ENCODE measurements around the gene SP1. TPM values are rescaled to one million over a fixed set of nuclear protein-coding genes. Genes with fewer than 3 reads are reported as not detected.
"Not testable (repeated sequence)": the region's sequence is repeated elsewhere in the genome, so short reads cannot be mapped to it uniquely, and the experiment has no call there.

Gene SP1
- 112 to 120 TPM (median 116 TPM) in 3 replicates for total RNA-seq

DNA sequence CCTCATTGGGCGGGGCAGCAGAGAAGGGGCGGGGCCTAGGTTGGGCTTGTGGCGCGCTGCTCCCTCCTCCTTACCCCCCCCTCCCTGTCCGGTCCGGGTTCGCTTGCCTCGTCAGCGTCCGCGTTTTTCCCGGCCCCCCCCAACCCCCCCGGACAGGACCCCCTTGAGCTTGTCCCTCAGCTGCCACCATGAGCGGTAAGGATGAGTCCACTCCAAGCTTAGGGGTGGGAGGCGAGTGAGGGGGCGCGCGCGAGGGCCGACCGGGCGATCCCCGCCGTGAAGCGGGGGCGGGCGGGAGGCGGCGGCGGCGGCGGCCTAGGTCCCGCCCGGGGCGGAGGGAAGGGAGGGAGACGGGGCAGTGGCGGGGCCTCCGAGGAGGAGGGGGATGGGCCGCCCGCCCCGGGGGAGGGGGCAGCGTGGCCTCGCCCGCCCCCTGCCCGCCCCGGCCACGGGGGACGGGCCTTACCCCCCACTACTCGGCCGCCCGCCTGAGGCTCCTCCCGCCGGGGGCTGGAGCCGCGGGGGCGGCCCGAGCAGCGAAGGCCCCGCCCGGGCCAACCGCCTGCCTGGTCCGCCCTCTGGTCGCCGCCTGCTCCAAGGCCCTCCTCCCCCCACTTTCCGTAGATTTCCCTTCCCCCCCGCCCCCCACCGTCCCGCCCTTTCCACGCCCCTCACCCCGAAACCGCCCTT, at the start of gene SP1:
Gene SP1 (plus strand): TSS at position 73 of the 690 bp plus-strand sequence. CDS start 116 bp downstream, at position 189.
- Mint-ChIP-seq H3K4me1 (peaks cover 34% of the 10 kb centered on the region), H3K36me3 (peaks cover 10% of the 10 kb centered on the region), H3K9me3 (no peaks in the 10 kb centered on the region), H3K27ac (peak within 1 kb of the TSS; percentile 100), H3K4me3 (peak within 1 kb of the TSS; percentile 93), H3K27me3 (ENCODE audit: low read depth) (no peaks in the 10 kb centered on the region)
- TF ChIP-seq, protein P1, sequence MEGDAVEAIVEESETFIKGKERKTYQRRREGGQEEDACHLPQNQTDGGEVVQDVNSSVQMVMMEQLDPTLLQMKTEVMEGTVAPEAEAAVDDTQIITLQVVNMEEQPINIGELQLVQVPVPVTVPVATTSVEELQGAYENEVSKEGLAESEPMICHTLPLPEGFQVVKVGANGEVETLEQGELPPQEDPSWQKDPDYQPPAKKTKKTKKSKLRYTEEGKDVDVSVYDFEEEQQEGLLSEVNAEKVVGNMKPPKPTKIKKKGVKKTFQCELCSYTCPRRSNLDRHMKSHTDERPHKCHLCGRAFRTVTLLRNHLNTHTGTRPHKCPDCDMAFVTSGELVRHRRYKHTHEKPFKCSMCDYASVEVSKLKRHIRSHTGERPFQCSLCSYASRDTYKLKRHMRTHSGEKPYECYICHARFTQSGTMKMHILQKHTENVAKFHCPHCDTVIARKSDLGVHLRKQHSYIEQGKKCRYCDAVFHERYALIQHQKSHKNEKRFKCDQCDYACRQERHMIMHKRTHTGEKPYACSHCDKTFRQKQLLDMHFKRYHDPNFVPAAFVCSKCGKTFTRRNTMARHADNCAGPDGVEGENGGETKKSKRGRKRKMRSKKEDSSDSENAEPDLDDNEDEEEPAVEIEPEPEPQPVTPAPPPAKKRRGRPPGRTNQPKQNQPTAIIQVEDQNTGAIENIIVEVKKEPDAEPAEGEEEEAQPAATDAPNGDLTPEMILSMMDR (IDR thresholded peaks at IDR 0.05; ENCODE audit: unreplicated experiment) = no peak
- peak; percentile 74 to 98 for DNase-seq (ENCODE audit: low spot score in 2 of 2, unreplicated experiment in 2 of 2)

DNA sequence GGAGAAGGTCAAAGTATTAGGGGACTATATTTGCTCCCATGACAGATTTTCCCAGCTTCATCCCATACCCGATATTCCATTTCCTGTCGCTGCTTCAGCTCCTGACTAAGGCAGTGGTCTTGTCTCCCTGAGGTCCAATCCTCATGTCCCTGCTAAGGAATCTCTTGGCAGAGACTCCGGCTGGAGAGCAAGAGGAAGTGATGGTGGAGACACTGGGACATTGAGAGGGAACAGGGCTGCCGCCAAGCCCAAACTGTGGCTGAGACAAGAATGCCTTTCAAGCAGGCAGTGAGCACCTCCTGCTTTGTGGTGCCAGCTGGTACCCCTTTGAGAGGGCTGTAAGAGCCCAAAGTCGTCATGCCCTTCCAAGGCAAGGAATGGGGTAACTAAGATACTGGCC, 49.3 kb upstream of the SP1 start:
- Mint-ChIP-seq H3K27me3 (ENCODE audit: low read depth) (peaks cover 43% of the 10 kb centered on the region), H3K9me3 (no peaks in the 10 kb centered on the region), H3K36me3 (no peaks in the 10 kb centered on the region), H3K4me1 (peaks cover 3% of the 10 kb centered on the region), H3K4me3 (no peak overlapping the region), H3K27ac (no peak overlapping the region)
- TF ChIP-seq, protein P1 (IDR thresholded peaks at IDR 0.05; ENCODE audit: unreplicated experiment) = no peak
- DNase-seq (ENCODE audit: low spot score in 2 of 2, unreplicated experiment in 2 of 2) = no peak

DNA sequence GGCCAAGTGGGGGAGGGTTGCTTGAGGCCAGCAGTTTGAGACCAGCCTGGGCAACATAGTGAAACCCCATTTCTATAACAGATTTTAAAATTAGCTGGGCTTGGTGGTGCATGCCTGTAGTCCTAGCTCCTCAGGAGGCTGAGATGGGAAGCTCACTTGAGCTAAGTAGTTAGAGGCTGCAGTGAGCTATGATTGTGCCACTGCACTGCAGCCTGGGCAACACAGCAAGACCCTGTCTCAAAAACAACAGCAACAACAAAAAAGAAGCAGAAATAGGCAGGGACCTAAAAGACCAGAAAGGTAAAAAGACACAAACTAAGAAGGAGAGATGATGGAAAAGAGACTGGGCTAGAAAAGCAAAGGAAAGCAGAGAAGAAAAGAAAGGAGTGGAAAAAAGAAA, 47.6 kb upstream of the SP1 start:
- H3K27me3 Mint-ChIP-seq (ENCODE audit: low read depth) = peaks cover 38% of the 10 kb centered on the region
- H3K36me3 Mint-ChIP-seq; H3K4me1 Mint-ChIP-seq; H3K27ac Mint-ChIP-seq; DNase-seq (ENCODE audit: low spot score in 2 of 2, unreplicated experiment in 2 of 2); H3K4me3 Mint-ChIP-seq; H3K9me3 Mint-ChIP-seq: not testable (repeated sequence)

DNA sequence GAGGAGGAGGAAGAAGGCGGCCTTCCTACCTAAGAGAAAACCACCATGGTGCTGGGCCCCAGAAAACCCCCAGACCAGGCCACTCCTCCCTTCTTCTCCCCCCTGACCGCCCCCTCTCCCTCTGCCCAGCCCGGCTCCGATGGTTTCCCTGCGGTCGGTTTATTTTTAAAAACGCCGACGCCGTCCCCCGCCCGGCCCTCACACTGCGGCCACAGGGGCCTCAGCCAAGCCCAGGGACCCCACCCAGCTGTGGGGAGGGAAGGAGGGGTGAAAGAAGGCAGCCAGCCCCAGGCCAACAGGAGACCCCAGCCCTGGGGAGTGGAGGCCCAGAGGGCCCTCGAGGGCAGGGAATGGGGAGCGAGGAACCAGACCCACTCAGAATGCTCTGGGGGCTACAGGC, 47.2 kb upstream of the SP1 start:
- TF ChIP-seq, protein P1 (IDR thresholded peaks at IDR 0.05; ENCODE audit: unreplicated experiment) = no peak
- Mint-ChIP-seq H3K4me3 (no peak overlapping the region), H3K36me3 (no peaks in the 10 kb centered on the region), H3K4me1 (peaks cover 5% of the 10 kb centered on the region), H3K9me3 (no peaks in the 10 kb centered on the region), H3K27ac (no peak overlapping the region), H3K27me3 (ENCODE audit: low read depth) (peaks cover 39% of the 10 kb centered on the region)
- no peak for DNase-seq (ENCODE audit: low spot score in 2 of 2, unreplicated experiment in 2 of 2)

DNA sequence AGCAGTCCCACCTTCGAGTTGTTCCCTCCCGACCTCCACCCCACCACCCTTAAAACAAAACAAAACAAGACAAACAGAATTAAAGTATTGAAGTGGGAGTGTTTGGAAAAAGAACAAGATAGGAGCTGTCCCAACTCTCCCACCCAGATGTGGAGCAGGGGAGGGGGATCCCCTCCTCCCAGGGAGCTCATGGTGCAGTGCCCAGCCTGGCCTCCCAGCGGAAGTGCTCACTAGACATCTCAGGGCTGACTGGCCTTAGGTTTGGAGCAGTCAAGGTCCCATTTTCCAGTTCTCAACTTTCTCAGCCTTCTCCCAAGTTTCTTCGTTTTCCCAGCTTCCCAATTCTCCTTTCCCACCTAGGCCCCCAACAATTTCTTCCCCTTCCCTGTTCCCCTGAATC, 46.7 kb upstream of the SP1 start:
- Mint-ChIP-seq H3K27ac (no peak overlapping the region), H3K4me1 (peaks cover 9% of the 10 kb centered on the region), H3K9me3 (no peaks in the 10 kb centered on the region), H3K27me3 (ENCODE audit: low read depth) (peaks cover 39% of the 10 kb centered on the region), H3K4me3 (no peak overlapping the region), H3K36me3 (no peaks in the 10 kb centered on the region)
- TF ChIP-seq, protein P1 (IDR thresholded peaks at IDR 0.05; ENCODE audit: unreplicated experiment) = no peak
- DNase-seq (ENCODE audit: low spot score in 2 of 2, unreplicated experiment in 2 of 2) = no peak

DNA sequence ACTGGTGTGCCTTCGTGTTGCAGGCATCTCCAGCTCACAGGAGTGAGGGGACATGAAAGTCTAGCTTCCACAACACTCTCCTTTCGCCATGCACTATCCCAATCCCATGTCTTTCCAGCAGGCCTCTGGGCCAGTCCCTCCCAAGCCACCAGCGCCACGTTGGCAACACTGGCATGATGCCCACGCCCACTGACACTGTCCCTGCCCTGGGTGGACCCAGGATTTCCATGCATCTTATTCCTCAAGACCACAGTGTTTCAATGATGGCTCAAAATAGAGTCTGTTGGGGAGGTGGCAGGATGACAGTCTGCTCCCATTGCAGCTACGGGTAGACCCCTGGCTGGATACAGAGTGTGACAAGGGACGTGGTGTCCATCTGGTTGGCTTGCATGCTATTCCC, 46.1 kb upstream of the SP1 start:
- no peaks in the 10 kb centered on the region for H3K9me3 Mint-ChIP-seq
- H3K4me1 Mint-ChIP-seq = peaks cover 11% of the 10 kb centered on the region
- H3K27ac Mint-ChIP-seq = no peak overlapping the region
- H3K4me3 Mint-ChIP-seq = no peak overlapping the region
- TF ChIP-seq, protein P1 (IDR thresholded peaks at IDR 0.05; ENCODE audit: unreplicated experiment) = no peak
- no peak for DNase-seq (ENCODE audit: low spot score in 2 of 2, unreplicated experiment in 2 of 2)
- peaks cover 37% of the 10 kb centered on the region for H3K27me3 Mint-ChIP-seq (ENCODE audit: low read depth)
- H3K36me3 Mint-ChIP-seq = no peaks in the 10 kb centered on the region
